K562 (cell line): ENCODE data around the gene C16orf78. TPM values are rescaled to one million over a fixed set of nuclear protein-coding genes. Genes with fewer than 3 reads are reported as not detected.

Experiments
- ATAC-seq: fragments of 200-7000 bp; cut with Tn5 transposase; 3 replicates; pipeline ENCODE4 v1.9.1; 2020; ENCODE audit warnings: moderate library complexity
- BruUV-seq: library from RNA; stranded (reverse); fragments of 400-500 nt; replicated peaks from 2 replicates; lab custom pipeline; 2021; lab: Mats Ljungman, UMichigan
- CTCF ChIA-PET: fragments of 300-600 bp; formaldehyde crosslinking; extraction: SDS; loops from one replicate; lab custom pipeline; 2021; ENCODE audit warnings: low intra/inter-chr PET ratio; lab: Yijun Ruan, JAX
- POLR2A ChIA-PET: fragments of 300-600, 350-650 bp; sonication (Branson Sonifier 250); formaldehyde crosslinking; extraction: SDS; loops from one replicate; lab custom pipeline; 2021; ENCODE audit warnings: antibody characterized with exemption, inconsistent platforms; lab: Yijun Ruan, JAX
- DNase-seq, 4 experiments: peaks; one replicate each; pipeline versions ENCODE4 v3.0.0 to v3.0.0-alpha.2; 2011 to 2018; ENCODE audit warnings: low spot score in 3 of 4, mixed read lengths in 3 of 4; ENCODE audit errors: extremely low read depth in 1 of 4
- FAIRE-seq: peaks from 2 replicates; lab custom pipeline; 2011; peaks lifted over from hg19 to GRCh38; lab: Jason Lieb, UNC
- H2AFZ ChIP-seq: 2 replicates; pipeline ENCODE4 v1.6.0; 2011; ENCODE audit warnings: low read depth, low read length, control low read depth, inconsistent platforms
- H3K27ac ChIP-seq: fragments of 200-600 bp; 3 replicates; pipeline ENCODE4 v1.8.0; 2011; ENCODE audit warnings: low read depth, mild to moderate bottlenecking, control low read depth, inconsistent platforms, low read length, moderate library complexity, mixed read lengths; ENCODE audit errors: extremely low read depth
- H3K27me3 ChIP-seq, 2 experiments: fragments of 300-600 bp in 1 of 2; 2 replicates in 1 of 2; 3 replicates in 1 of 2; pipeline versions ENCODE4 v1.6.0 to v1.8.0; 2011; ENCODE audit warnings: inconsistent platforms in 2 of 2, low read length in 2 of 2, mild to moderate bottlenecking in 1 of 2, mixed read lengths in 1 of 2, moderate library complexity in 1 of 2; ENCODE audit not compliant: control insufficient read depth in 2 of 2, insufficient read depth in 2 of 2
- H3K36me3 ChIP-seq: fragments of 300-600 bp; 3 replicates; pipeline ENCODE4 v1.8.0; 2011; ENCODE audit warnings: mild to moderate bottlenecking, low read length, inconsistent platforms; ENCODE audit not compliant: control insufficient read depth, insufficient read depth
- H3K4me1 ChIP-seq, 2 experiments: fragments of 200-600 bp in 1 of 2; replicated peaks in 1 of 2; 2 replicates in 1 of 2; 3 replicates in 1 of 2; pipeline versions ENCODE4 v1.5.1 to v1.8.0; 2011; ENCODE audit warnings: inconsistent platforms in 2 of 2, low read length in 2 of 2, mild to moderate bottlenecking in 1 of 2, mixed read lengths in 1 of 2, moderate library complexity in 1 of 2; ENCODE audit not compliant: control insufficient read depth in 2 of 2, insufficient read depth in 2 of 2
- H3K4me2 ChIP-seq: 2 replicates; pipeline ENCODE4 v1.6.1; 2011; ENCODE audit warnings: low read length, control low read depth, inconsistent platforms, mixed read lengths; ENCODE audit not compliant: insufficient read depth
- H3K4me3 ChIP-seq: fragments of 200-600 bp; sonication (generic), shearing (Covaris generic); 2 replicates; pipeline ENCODE4 v1.5.1; 2016; ENCODE audit warnings: control low read depth, inconsistent platforms
- H3K79me2 ChIP-seq: fragments of 200-600 bp; 3 replicates; pipeline ENCODE4 v1.8.0; 2011; ENCODE audit warnings: low read length, inconsistent platforms; ENCODE audit not compliant: control insufficient read depth, insufficient read depth
- H3K9ac ChIP-seq, 2 experiments: 2 replicates each; pipeline versions ENCODE4 v1.6.0 to v1.6.1; 2011; ENCODE audit warnings: low read depth in 2 of 2, low read length in 2 of 2, control low read depth in 1 of 2, inconsistent platforms in 1 of 2, mild to moderate bottlenecking in 1 of 2, mixed read lengths in 1 of 2; ENCODE audit not compliant: insufficient read depth in 1 of 2
- H3K9me1 ChIP-seq: one replicate; pipeline ENCODE4 v1.6.0; 2011; ENCODE audit warnings: inconsistent platforms, mild to moderate bottlenecking, low read length, moderate library complexity; ENCODE audit not compliant: control insufficient read depth, insufficient read depth
- H3K9me3 ChIP-seq: replicated peaks from 2 replicates; pipeline ENCODE4 v1.5.1; 2011; ENCODE audit warnings: low read depth, low read length, inconsistent platforms; ENCODE audit not compliant: control insufficient read depth, insufficient read depth
- H4K20me1 ChIP-seq: replicated peaks from 2 replicates; pipeline ENCODE4 v1.6.1; 2011; ENCODE audit warnings: low read length, inconsistent platforms, mixed read lengths; ENCODE audit not compliant: control insufficient read depth, insufficient read depth
- ATF7 ChIP-seq: fragments of 450-650 bp; IDR thresholded peaks from 2 replicates; pipeline ENCODE4 v1.7.1; 2014; ENCODE audit warnings: mild to moderate bottlenecking, moderate library complexity
- CREB3 ChIP-seq: fragments of 450-650 bp; conservative IDR thresholded peaks from 2 replicates; pipeline ENCODE4 v1.6.1; 2016; ENCODE audit warnings: missing genetic modification characterization, low read depth, mild to moderate bottlenecking, missing compliant biosample characterization, moderate library complexity
- ELF4 ChIP-seq: fragments of 450-650 bp; formaldehyde crosslinking; IDR thresholded peaks from 2 replicates; pipeline ENCODE4 v1.4.0; 2022; ENCODE audit warnings: missing genetic modification characterization
- GABPB2 ChIP-seq: fragments of 250-450 bp; sonication (Bioruptor Pico); conservative IDR thresholded peaks from 2 replicates; pipeline ENCODE4 v1.5.1; 2021; ENCODE audit warnings: mild to moderate bottlenecking
- JUNB ChIP-seq: fragments of 450-650 bp; formaldehyde crosslinking; conservative IDR thresholded peaks from 2 replicates; pipeline ENCODE4 v1.4.0; 2020; ENCODE audit warnings: mild to moderate bottlenecking
- NCOA1 ChIP-seq: fragments of 450-650 bp; IDR thresholded peaks from 2 replicates; pipeline ENCODE4 v1.6.1; 2016; ENCODE audit warnings: low read depth
- NFYB ChIP-seq: IDR thresholded peaks from 2 replicates; pipeline ENCODE4 v1.6.1; 2011; ENCODE audit warnings: mild to moderate bottlenecking, moderate library complexity; ENCODE audit not compliant: insufficient read length; ENCODE audit errors: extremely low read depth
- SMAD2 ChIP-seq: fragments of 150-350 bp; IDR thresholded peaks from 2 replicates; pipeline ENCODE4 v1.6.1; 2014; ENCODE audit warnings: low read depth, mild to moderate bottlenecking, low read length
- SREBF1 ChIP-seq: fragments of 150-350 bp; IDR thresholded peaks from 2 replicates; pipeline ENCODE4 v1.6.1; 2014; ENCODE audit warnings: antibody characterized with exemption, low read depth, low read length, borderline replicate concordance
- STAG1 ChIP-seq: sonication (generic); formaldehyde crosslinking; IDR thresholded peaks from 2 replicates; pipeline ENCODE4 v1.5.0; 2020; ENCODE audit warnings: missing genetic modification reagents, borderline replicate concordance
- STAT5B ChIP-seq: fragments of 250-450 bp; sonication (Bioruptor Pico); IDR thresholded peaks from 2 replicates; pipeline ENCODE4 v1.8.0; 2021; ENCODE audit warnings: mild to moderate bottlenecking, inconsistent platforms
- WGBS: fragments of 100-300 bp; shearing (Covaris generic); methylation state at CpG from one replicate; pipeline ENCODE4 v1.1.6; 2016; ENCODE audit warnings: low coverage, mixed read lengths; ENCODE audit not compliant: insufficient coverage; ENCODE audit errors: missing lambda C conversion rate; 5-methylcytosine and 5-hydroxymethylcytosine counted together
- in situ Hi-C: fragments of 300-500 bp; cut with MboI; formaldehyde crosslinking; loops from 4 replicates; pipeline ENCODE4 v1.15.0; 2018; ENCODE audit warnings: inconsistent platforms, mixed read lengths
- intact Hi-C: fragments of 100-400 bp; cut with micrococcal nuclease; formaldehyde crosslinking; loops from 2 replicates; pipeline ENCODE4 v1.14.2; 2022
- polyA plus RNA-seq, 8 experiments: library from polyadenylated mRNA; depleted of rRNA in 4 of 8; stranded (reverse) in 5 of 8; unstranded in 3 of 8; fragments of >200 nt; fragmentation: Nextera tagmentation in 2 of 8; fragmentation: Illumina TruSeq in 1 of 8; extraction: Ambion mirVana in 2 of 8; extraction: Trizol in 1 of 8; gene quantifications; 2 replicates each; pipeline versions ENCODE4 v1.2.1 to v1.2.3, GENCODE V29; 2011 to 2014; ENCODE audit warnings: inconsistent platforms in 1 of 8, missing spikeins in 1 of 8
- total RNA-seq, 7 experiments: library from RNA; depleted of rRNA in 6 of 7; stranded (reverse); fragments of >200 nt in 6 of 7; fragmentation: Illumina TruSeq in 2 of 7; extraction: Trizol in 2 of 7; gene quantifications; 2 replicates each; pipeline versions ENCODE4 v1.2.1 to v1.2.3, GENCODE V29; 2011 to 2021; ENCODE audit warnings: low replicate concordance in 1 of 7
- TF ChIP-seq, protein P1 (sequence below): fragments of 250-450 bp; sonication (Bioruptor Pico); IDR thresholded peaks from 2 replicates; pipeline ENCODE4 v1.8.0; 2022; ENCODE audit warnings: moderate library complexity, mild to moderate bottlenecking, inconsistent platforms
- TF ChIP-seq, protein P2 (sequence below): sonication (generic); formaldehyde crosslinking; IDR thresholded peaks from 2 replicates; pipeline ENCODE4 v1.8.0; 2023; ENCODE audit warnings: mild to moderate bottlenecking, missing genetic modification reagents

The C16orf78 gene
- total and polyA plus RNA-seq, 9 of the 15 experiments (the other 6 are each of a cell fraction or from before 2014, with no cell fraction given) = not detected

- TF ChIP-seq CREB3 (no peak), SREBF1 (no peak), NCOA1 (no peak), JUNB (no peak), STAT5B (no peak)
These were observed at the start of gene C16orf78 (continued) for GRCh38 chr16:49373504-49373903.

DNA sequence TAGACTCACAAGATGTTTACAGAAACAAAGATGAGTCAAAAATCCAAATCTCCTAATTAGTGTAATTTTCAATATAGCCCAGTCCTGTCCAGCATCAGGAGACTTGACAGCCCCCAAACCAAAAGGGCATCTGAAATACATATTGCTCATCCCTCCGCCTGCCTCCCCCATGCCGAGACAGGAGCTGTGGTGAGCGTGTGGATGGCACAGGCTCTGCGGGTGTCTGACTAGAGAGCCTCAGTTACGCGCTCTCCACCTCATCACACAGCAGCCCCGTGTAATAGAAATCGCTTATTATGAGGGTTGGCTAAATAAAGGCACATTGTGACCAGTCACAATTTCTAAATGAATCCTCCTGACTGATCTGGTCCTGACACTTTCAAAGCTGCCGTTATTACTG is 48.9 kb upstream of the C16orf78 start:
- H3K9ac ChIP-seq = no peak overlapping the region
- in situ Hi-C loops (no loop called here), intact Hi-C loops (no loop called here)
- H2AFZ ChIP-seq = no peak overlapping the region
- TF ChIP-seq SMAD2 = no peak
- TF ChIP-seq STAG1 (CRISPR knock-in tag) = no peak
- no peak for TF ChIP-seq NFYB
- no peak for TF ChIP-seq ATF7
- TF ChIP-seq, protein P1, sequence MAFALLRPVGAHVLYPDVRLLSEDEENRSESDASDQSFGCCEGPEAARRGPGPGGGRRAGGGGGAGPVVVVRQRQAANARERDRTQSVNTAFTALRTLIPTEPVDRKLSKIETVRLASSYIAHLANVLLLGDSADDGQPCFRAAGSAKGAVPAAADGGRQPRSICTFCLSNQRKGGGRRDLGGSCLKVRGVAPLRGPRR (CRISPR knock-in tag) = no peak
- no peak for TF ChIP-seq CREB3
- TF ChIP-seq, protein P2, sequence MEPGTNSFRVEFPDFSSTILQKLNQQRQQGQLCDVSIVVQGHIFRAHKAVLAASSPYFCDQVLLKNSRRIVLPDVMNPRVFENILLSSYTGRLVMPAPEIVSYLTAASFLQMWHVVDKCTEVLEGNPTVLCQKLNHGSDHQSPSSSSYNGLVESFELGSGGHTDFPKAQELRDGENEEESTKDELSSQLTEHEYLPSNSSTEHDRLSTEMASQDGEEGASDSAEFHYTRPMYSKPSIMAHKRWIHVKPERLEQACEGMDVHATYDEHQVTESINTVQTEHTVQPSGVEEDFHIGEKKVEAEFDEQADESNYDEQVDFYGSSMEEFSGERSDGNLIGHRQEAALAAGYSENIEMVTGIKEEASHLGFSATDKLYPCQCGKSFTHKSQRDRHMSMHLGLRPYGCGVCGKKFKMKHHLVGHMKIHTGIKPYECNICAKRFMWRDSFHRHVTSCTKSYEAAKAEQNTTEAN (CRISPR knock-in tag) = no peak
- TF ChIP-seq ELF4 = no peak
- TF ChIP-seq GABPB2 (CRISPR knock-in tag) = no peak
- WGBS = 2% methylated on average over 9 of the region's 9 CpGs
- POLR2A ChIA-PET = no interaction called here
- FAIRE-seq (no peak), DNase-seq (no peak), ATAC-seq (no peak)
- no peak overlapping the region for H3K4me3 ChIP-seq
- H3K27me3 ChIP-seq = no peaks in the 10 kb centered on the region; a peak in 1 of 5 replicates
- H3K4me2 ChIP-seq = no peak overlapping the region
- H3K4me1 ChIP-seq = no peaks in the 10 kb centered on the region
- no TSS peak for BruUV-seq
- no peak overlapping the region for H3K27ac ChIP-seq
- no peaks in the 10 kb centered on the region for H3K9me1 ChIP-seq
- H3K9me3 ChIP-seq = no peaks in the 10 kb centered on the region
- no peaks in the 10 kb centered on the region for H3K36me3 ChIP-seq
- no peaks in the 10 kb centered on the region for H3K79me2 ChIP-seq
- no peaks in the 10 kb centered on the region for H4K20me1 ChIP-seq
- CTCF ChIA-PET = no interaction called here
